ENCODE data around the gene MALRD1.

MALRD1 gene

GRCh38 chr10:19653931-19654330 lies 605.3 kb downstream of the MALRD1 start:
- DNase-seq (ENCODE audit: low read depth, low spot score) = no peak
- in situ Hi-C loops (cut with HindIII; ENCODE audit: low sequenced_read_pairs) = no loop called here
- no peak overlapping the region for H3K4me3 ChIP-seq (ENCODE audit: low read depth, low read length)
- no peak for TF ChIP-seq CTCF (IDR thresholded peaks at IDR 0.05; ENCODE audit: low read depth, low read length)

- peak; percentile 75 for DNase-seq (ENCODE audit: low read depth, low spot score)
- in situ Hi-C loops (cut with HindIII; ENCODE audit: low sequenced_read_pairs) = no loop called here
- H3K4me3 ChIP-seq (ENCODE audit: low read depth, low read length) = no peak overlapping the region
- TF ChIP-seq CTCF (IDR thresholded peaks at IDR 0.05; ENCODE audit: low read depth, low read length) = no peak
Measured at GRCh38 chr10:19654576-19654975, 606.0 kb downstream of the MALRD1 start.

- no peak for DNase-seq (ENCODE audit: low read depth, low spot score)
- in situ Hi-C loops (cut with HindIII; ENCODE audit: low sequenced_read_pairs) = no loop called here
- H3K4me3 ChIP-seq (ENCODE audit: low read depth, low read length) = no peak overlapping the region
- no peak for TF ChIP-seq CTCF (IDR thresholded peaks at IDR 0.05; ENCODE audit: low read depth, low read length)
Measured at GRCh38 chr10:19656420-19657042, 607.9 kb downstream of the MALRD1 start.

GRCh38 chr10:19658131-19658530 lies 609.5 kb downstream of the MALRD1 start:
- H3K4me3 ChIP-seq (ENCODE audit: low read depth, low read length) = no peak overlapping the region
- in situ Hi-C loops (cut with HindIII; ENCODE audit: low sequenced_read_pairs) = no loop called here
- DNase-seq (ENCODE audit: low read depth, low spot score) = peak; percentile 28
- no peak for TF ChIP-seq CTCF (IDR thresholded peaks at IDR 0.05; ENCODE audit: low read depth, low read length)

- TF ChIP-seq CTCF (IDR thresholded peaks at IDR 0.05; ENCODE audit: low read depth, low read length) = no peak
- in situ Hi-C loops (cut with HindIII; ENCODE audit: low sequenced_read_pairs) = no loop called here
- DNase-seq (ENCODE audit: low read depth, low spot score) = peak; percentile 46
- H3K4me3 ChIP-seq (ENCODE audit: low read depth, low read length) = no peak overlapping the region
Measured at GRCh38 chr10:19658622-19659233, 610.1 kb downstream of the MALRD1 start.

- TF ChIP-seq CTCF (IDR thresholded peaks at IDR 0.05; ENCODE audit: low read depth, low read length) = no peak
- in situ Hi-C loops (cut with HindIII; ENCODE audit: low sequenced_read_pairs) = no loop called here
- peak; percentile 38 for DNase-seq (ENCODE audit: low read depth, low spot score)
- H3K4me3 ChIP-seq (ENCODE audit: low read depth, low read length) = no peak overlapping the region
Measured at GRCh38 chr10:19659920-19660655, 611.5 kb downstream of the MALRD1 start.

Measured in astrocyte of the spinal cord (primary cell).